Measurements from ENCODE around the gene HES5. TPM values are rescaled to one million over a fixed set of nuclear protein-coding genes. Genes with fewer than 3 reads are reported as not detected.

Gene HES5
- polyA plus RNA-seq, 2 of the 4 experiments (the other 2 are of a cell fraction): not detected

DNA sequence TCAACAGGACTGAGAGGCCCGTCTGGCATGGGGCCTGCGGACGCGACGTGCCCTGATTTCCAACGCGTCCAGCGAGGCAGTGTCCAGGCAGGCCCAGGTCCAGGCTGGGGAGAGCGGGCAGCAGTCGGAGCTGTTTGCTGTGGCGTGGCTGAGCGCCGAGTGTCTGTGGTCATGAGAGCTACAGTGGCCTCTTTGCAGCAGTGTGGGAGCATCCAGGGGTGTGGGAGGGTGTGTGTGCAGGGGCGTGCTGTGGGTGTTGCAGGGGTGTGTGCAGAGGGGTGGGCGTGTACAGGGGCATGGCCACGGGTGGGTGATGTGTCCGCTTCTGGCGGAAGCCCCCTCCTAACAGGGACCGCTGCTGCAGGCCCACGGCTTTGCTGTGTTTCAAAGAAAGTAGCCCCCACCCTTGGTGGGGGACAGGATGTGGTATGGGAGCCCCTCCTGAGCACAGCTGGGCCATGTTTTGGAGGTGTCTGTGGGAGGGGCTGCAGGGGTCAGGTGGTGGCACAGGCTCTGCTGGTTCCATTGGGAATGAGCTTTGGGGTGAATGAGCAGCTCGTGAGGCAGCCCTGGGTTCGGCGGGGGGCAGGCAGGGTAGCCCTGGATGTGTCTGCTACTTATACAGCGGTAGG, 36.3 kb downstream of the HES5 start:
- Histone ChIP-seq H3K27ac (peak overlapping the region in 1 of 2 experiments; percentile 79; a peak in 3 of 6 replicates), H3K4me2 (peak overlapping the region; percentile 59), H3K4me1 (peaks cover 16% of the 10 kb centered on the region), H3K9me3 (peaks cover 5% of the 10 kb centered on the region; the same call in 1 of the 3 replicates), H3K4me3 (no peak overlapping the region)
- ChIA-PET POLR2A (interaction anchor here (0.9 kb wide), 1 partner anchor 12 kb away, joined by 3 read pairs; no protein-coding TSS in a partner anchor), CTCF (interaction anchor here (1.0 to 1.6 kb wide), 3 partner anchors 37 to 53 kb away, joined by 3 to 5 read pairs (median 4); no protein-coding TSS in a partner anchor)
- FAIRE-seq (no peak), ATAC-seq (peak in 1 of 2 experiments; percentile 12; a peak in 1 of 6 replicates), DNase-seq (ENCODE audit: low read depth in 1 of 2, low spot score in 1 of 2) (no peak)
- 100% methylated on average over 2 of the region's 24 CpGs for WGBS (ENCODE audit: missing lambda C conversion rate)
- TF ChIP-seq NPAS2 (CRISPR knock-in tag; IDR thresholded peaks at IDR 0.05; ENCODE audit: borderline replicate concordance): no peak
- TF ChIP-seq HDAC2 (IDR thresholded peaks at IDR 0.05): no peak
- no peak for TF ChIP-seq ZSCAN20 (CRISPR knock-in tag; IDR thresholded peaks at IDR 0.05)
- no peak for TF ChIP-seq POLR2AphosphoS2 (conservative IDR thresholded peaks at IDR 0.05; ENCODE audit: low read length)
- TF ChIP-seq CEBPB (IDR thresholded peaks at IDR 0.05): no peak
- TF ChIP-seq JUNB (IDR thresholded peaks at IDR 0.05): no peak
- TF ChIP-seq KDM1A (IDR thresholded peaks at IDR 0.05; ENCODE audit: low read depth): no peak
- no peak for TF ChIP-seq CBX8 (IDR thresholded peaks at IDR 0.05)
- TF ChIP-seq TFCP2L1 (CRISPR knock-in tag; IDR thresholded peaks at IDR 0.05): no peak

DNA sequence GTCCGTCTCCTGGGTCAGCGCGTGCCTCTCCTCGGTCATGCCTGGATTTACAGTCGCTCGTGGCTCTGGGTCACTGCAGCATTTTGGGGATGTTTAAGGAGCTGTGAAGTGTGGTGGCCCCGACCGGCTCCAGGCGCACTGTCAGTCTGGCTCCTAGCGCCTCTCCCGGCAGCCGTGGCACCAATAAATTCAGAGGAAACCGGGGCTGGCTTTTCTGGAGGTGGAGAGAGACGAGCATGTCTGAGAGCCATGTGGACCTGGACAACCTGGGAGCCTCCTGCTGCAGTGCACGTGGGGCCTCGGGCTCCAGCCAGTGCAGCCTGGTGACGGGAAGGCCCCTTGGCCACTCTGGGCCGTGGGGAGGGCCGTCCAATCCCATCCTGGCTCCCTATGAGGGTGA, 36.8 kb downstream of the HES5 start:
- no peak for FAIRE-seq
- Histone ChIP-seq H3K9me3 (peaks cover 5% of the 10 kb centered on the region; the same call in 1 of the 3 replicates), H3K4me3 (no peak overlapping the region), H3K4me1 (peaks cover 16% of the 10 kb centered on the region), H3K27ac (peak overlapping the region in 1 of 2 experiments; percentile 79; a peak in 1 of 6 replicates), H3K4me2 (no peak overlapping the region)
- 94% methylated on average over 6 of the region's 19 CpGs for WGBS (ENCODE audit: missing lambda C conversion rate)
- CTCF ChIA-PET: interaction anchor here (0.9 to 1.2 kb wide), 3 partner anchors 38 to 54 kb away, joined by 3 to 5 read pairs (median 3); no protein-coding TSS in a partner anchor
- no peak for ATAC-seq
- TF ChIP-seq NR3C1 (IDR thresholded peaks at IDR 0.05): no peak
- no peak for TF ChIP-seq ZNF302 (CRISPR knock-in tag; IDR thresholded peaks at IDR 0.05)
- no peak for TF ChIP-seq FOSB (CRISPR knock-in tag; IDR thresholded peaks at IDR 0.05)
- DNase-seq (ENCODE audit: low read depth in 1 of 2, low spot score in 1 of 2): no peak
- POLR2A ChIA-PET: no interaction called here

DNA sequence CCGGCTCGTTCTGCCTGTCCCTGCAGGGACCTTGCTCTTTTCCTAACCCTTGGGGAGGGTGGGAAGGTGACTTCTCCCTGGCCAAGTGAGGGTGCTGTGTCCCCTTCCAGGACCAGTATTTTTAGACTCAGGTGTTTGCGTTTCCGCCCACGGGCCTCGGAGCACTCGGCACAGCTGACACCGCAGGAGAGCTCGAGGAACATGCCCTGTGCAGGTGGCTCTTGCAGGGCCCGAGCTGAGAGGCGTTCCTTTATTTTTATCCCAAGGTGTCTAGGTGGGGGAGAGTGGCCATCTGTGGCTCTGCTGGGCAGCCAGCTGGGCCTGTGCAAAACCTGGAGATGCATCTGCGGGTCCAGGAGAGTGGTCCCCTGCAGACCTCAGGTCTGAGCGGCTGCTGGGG, 38.0 kb downstream of the HES5 start:
- WGBS (ENCODE audit: missing lambda C conversion rate): 90% methylated on average over 5 of the region's 13 CpGs
- Histone ChIP-seq H3K9me3 (peaks cover 5% of the 10 kb centered on the region; the same call in 1 of the 3 replicates), H3K4me2 (no peak overlapping the region), H3K4me1 (peaks cover 16% of the 10 kb centered on the region), H3K4me3 (no peak overlapping the region), H3K27ac (no peak overlapping the region)
- FAIRE-seq: no peak
- no peak for DNase-seq (ENCODE audit: low read depth in 1 of 2, low spot score in 1 of 2)
- ChIA-PET CTCF (no interaction called here), POLR2A (no interaction called here)
- no peak for ATAC-seq
- TF ChIP-seq MAFK (IDR thresholded peaks at IDR 0.05; ENCODE audit: partially characterized antibody) (no peak), FOSB (CRISPR knock-in tag; IDR thresholded peaks at IDR 0.05) (no peak)
- TF ChIP-seq, protein P1, sequence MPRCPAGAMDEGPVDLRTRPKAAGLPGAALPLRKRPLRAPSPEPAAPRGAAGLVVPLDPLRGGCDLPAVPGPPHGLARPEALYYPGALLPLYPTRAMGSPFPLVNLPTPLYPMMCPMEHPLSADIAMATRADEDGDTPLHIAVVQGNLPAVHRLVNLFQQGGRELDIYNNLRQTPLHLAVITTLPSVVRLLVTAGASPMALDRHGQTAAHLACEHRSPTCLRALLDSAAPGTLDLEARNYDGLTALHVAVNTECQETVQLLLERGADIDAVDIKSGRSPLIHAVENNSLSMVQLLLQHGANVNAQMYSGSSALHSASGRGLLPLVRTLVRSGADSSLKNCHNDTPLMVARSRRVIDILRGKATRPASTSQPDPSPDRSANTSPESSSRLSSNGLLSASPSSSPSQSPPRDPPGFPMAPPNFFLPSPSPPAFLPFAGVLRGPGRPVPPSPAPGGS (IDR thresholded peaks at IDR 0.05): no peak

DNA sequence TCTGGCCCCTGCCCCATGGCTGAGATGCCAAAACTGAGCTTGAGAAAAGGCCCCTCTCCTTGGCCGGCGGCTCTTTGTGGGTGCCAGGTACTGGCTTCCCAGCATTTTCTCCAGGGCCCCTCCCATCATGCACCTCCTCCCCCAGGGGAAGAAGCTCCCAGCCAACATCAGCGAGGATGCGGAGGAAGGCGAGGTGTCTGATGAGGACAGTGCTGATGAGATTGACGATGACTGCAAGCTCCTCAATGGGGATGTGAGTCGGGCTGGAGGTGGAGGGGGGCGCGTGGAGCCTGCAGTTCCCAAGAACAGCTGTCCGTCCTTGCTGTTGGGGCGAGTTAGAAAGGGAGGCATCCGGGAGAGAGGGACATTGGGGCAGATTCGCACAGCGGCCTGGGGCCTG, 40.4 kb downstream of the HES5 start:
- 95% methylated on average over 4 of the region's 14 CpGs for WGBS (ENCODE audit: missing lambda C conversion rate)
- no peak overlapping the region for H3K4me3 ChIP-seq
- no peak overlapping the region for H3K27ac ChIP-seq
- H3K4me2 ChIP-seq: no peak overlapping the region
- POLR2A ChIA-PET: no interaction called here
- FAIRE-seq (no peak), DNase-seq (ENCODE audit: low read depth in 1 of 2, low spot score in 1 of 2) (no peak), ATAC-seq (no peak)
- CTCF ChIA-PET: interaction anchor here (0.7 to 1.8 kb wide), 6 partner anchors 16 to 75 kb away, joined by 3 to 5 read pairs (median 3); no protein-coding TSS in a partner anchor
- H3K4me1 ChIP-seq: peaks cover 10% of the 10 kb centered on the region
- peaks cover 5% of the 10 kb centered on the region; the same call in 1 of the 3 replicates for H3K9me3 ChIP-seq
- TF ChIP-seq HOXB13 (CRISPR knock-in tag; IDR thresholded peaks at IDR 0.05; ENCODE audit: low read depth) (no peak), GATA3 (IDR thresholded peaks at IDR 0.05; ENCODE audit: borderline replicate concordance) (no peak), HOXA7 (CRISPR knock-in tag; IDR thresholded peaks at IDR 0.05) (no peak), SMC3 (IDR thresholded peaks at IDR 0.05) (no peak), KDM1A (IDR thresholded peaks at IDR 0.05; ENCODE audit: low read depth) (no peak), ZSCAN20 (CRISPR knock-in tag; IDR thresholded peaks at IDR 0.05) (no peak), CHD2 (IDR thresholded peaks at IDR 0.05; ENCODE audit: low read length, partially characterized antibody) (no peak), ZC3H11A (IDR thresholded peaks at IDR 0.05) (no peak), EP300 (IDR thresholded peaks at IDR 0.05) (no peak)
- TF ChIP-seq, protein P2, sequence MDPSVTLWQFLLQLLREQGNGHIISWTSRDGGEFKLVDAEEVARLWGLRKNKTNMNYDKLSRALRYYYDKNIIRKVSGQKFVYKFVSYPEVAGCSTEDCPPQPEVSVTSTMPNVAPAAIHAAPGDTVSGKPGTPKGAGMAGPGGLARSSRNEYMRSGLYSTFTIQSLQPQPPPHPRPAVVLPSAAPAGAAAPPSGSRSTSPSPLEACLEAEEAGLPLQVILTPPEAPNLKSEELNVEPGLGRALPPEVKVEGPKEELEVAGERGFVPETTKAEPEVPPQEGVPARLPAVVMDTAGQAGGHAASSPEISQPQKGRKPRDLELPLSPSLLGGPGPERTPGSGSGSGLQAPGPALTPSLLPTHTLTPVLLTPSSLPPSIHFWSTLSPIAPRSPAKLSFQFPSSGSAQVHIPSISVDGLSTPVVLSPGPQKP (IDR thresholded peaks at IDR 0.05; ENCODE audit: low read depth, low read length): no peak
- TF ChIP-seq, protein P3, sequence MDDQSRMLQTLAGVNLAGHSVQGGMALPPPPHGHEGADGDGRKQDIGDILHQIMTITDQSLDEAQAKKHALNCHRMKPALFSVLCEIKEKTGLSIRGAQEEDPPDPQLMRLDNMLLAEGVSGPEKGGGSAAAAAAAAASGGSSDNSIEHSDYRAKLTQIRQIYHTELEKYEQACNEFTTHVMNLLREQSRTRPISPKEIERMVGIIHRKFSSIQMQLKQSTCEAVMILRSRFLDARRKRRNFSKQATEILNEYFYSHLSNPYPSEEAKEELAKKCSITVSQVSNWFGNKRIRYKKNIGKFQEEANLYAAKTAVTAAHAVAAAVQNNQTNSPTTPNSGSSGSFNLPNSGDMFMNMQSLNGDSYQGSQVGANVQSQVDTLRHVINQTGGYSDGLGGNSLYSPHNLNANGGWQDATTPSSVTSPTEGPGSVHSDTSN (IDR thresholded peaks at IDR 0.05): no peak
- TF ChIP-seq, protein P4, sequence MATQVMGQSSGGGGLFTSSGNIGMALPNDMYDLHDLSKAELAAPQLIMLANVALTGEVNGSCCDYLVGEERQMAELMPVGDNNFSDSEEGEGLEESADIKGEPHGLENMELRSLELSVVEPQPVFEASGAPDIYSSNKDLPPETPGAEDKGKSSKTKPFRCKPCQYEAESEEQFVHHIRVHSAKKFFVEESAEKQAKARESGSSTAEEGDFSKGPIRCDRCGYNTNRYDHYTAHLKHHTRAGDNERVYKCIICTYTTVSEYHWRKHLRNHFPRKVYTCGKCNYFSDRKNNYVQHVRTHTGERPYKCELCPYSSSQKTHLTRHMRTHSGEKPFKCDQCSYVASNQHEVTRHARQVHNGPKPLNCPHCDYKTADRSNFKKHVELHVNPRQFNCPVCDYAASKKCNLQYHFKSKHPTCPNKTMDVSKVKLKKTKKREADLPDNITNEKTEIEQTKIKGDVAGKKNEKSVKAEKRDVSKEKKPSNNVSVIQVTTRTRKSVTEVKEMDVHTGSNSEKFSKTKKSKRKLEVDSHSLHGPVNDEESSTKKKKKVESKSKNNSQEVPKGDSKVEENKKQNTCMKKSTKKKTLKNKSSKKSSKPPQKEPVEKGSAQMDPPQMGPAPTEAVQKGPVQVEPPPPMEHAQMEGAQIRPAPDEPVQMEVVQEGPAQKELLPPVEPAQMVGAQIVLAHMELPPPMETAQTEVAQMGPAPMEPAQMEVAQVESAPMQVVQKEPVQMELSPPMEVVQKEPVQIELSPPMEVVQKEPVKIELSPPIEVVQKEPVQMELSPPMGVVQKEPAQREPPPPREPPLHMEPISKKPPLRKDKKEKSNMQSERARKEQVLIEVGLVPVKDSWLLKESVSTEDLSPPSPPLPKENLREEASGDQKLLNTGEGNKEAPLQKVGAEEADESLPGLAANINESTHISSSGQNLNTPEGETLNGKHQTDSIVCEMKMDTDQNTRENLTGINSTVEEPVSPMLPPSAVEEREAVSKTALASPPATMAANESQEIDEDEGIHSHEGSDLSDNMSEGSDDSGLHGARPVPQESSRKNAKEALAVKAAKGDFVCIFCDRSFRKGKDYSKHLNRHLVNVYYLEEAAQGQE (IDR thresholded peaks at IDR 0.05): no peak
